Hepatocyte (in vitro differentiated cells): ENCODE measurements around the gene NAPEPLD.
"Not testable (repeated sequence)": the region's sequence is repeated elsewhere in the genome, so short reads cannot be mapped to it uniquely, and the experiment has no call there.

Source experiments
- EZH2 ChIP-seq: fragments of 200-600 bp; sonication (generic); IDR thresholded peaks from 2 replicates; pipeline ENCODE4 v1.6.1; 2016; ENCODE audit warnings: antibody characterized with exemption, mild to moderate bottlenecking, borderline replicate concordance
- EZH2phosphoT487 ChIP-seq: fragments of 200-600 bp; sonication (generic); IDR thresholded peaks from one replicate; pipeline ENCODE4 v1.6.1; 2018; ENCODE audit warnings: antibody characterized with exemption, mild to moderate bottlenecking, low read depth, moderate library complexity; ENCODE audit not compliant: unreplicated experiment, severe bottlenecking
- TF ChIP-seq, protein P1 (sequence below): fragments of 200-600 bp; sonication (generic); IDR thresholded peaks from 2 replicates; pipeline ENCODE4 v1.5.1; 2016; ENCODE audit warnings: antibody characterized with exemption, mild to moderate bottlenecking; ENCODE audit not compliant: poor library complexity

DNA sequence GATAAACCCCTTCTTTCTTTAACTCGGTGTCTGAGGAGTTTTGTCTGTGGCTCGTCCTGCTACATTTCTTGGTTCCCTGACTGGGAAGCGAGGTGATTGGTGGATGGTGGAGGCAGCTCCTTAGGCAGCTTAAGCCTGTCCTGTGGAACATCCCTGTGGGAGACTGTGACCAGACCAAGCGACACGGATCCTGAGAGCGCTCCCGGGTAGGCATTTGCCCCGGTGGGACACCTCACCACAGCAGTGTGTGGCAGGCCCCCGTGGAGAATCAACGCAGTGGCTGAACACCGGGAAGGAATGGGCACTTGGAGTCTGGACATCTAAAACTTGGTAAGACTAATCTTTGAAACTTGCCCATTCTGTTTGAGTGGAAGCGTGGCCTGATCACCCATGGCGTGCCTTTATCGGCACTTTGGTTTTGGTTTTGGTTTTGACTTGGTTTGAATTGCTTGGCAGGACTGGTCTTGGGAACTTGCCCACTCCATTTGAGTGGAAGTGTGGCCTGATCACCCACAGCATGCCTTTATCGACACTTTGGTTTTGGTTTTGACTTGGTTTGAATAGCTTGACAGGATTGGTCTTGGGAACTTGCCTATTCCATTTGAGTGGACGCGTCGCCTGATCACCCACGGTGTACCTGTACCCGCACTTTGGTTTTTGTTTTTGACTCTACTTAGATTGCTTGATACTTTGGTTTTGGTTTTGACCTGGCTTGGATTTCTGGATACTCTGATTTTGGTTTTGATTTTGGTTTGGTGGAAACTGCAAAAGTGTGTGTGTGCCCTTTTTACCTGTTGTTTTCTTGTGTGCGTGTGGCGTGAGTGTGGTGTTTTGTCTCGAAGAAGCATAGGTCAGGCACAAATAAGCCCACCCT is 4.1 kb upstream of the NAPEPLD start:
- TF ChIP-seq, protein P1, sequence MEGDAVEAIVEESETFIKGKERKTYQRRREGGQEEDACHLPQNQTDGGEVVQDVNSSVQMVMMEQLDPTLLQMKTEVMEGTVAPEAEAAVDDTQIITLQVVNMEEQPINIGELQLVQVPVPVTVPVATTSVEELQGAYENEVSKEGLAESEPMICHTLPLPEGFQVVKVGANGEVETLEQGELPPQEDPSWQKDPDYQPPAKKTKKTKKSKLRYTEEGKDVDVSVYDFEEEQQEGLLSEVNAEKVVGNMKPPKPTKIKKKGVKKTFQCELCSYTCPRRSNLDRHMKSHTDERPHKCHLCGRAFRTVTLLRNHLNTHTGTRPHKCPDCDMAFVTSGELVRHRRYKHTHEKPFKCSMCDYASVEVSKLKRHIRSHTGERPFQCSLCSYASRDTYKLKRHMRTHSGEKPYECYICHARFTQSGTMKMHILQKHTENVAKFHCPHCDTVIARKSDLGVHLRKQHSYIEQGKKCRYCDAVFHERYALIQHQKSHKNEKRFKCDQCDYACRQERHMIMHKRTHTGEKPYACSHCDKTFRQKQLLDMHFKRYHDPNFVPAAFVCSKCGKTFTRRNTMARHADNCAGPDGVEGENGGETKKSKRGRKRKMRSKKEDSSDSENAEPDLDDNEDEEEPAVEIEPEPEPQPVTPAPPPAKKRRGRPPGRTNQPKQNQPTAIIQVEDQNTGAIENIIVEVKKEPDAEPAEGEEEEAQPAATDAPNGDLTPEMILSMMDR: not testable (repeated sequence)
- not testable (repeated sequence) for TF ChIP-seq EZH2, EZH2phosphoT487
